Pancreas (tissue), 10 donors: ENCODE results near the gene CKS1B. TPM values are rescaled to one million over a fixed set of nuclear protein-coding genes. Genes with fewer than 3 reads are reported as not detected.

Experiments used
- ATAC-seq, 4 donors: fragments of 200-7000 bp; cut with Tn5 transposase; one replicate each; pipeline versions ENCODE4 v1.8.0 to v1.9.1; 2020; ENCODE audit warnings: mild to moderate bottlenecking in 4 of 4, moderate library complexity in 4 of 4
- DNase-seq, 6 donors: peaks; one replicate each; pipeline ENCODE4 v3.0.0-alpha.2; 2020
- FAIRE-seq: peaks from 2 replicates; lab custom pipeline; 2012; peaks lifted over from hg19 to GRCh38; lab: Jason Lieb, UNC
- H3K27ac ChIP-seq, 4 donors: fragments of 200-600 bp; sonication (generic); 1 replicate in 3 of 4; 2 replicates in 1 of 4; pipeline versions ENCODE4 v1.5.0 to v1.8.0; 2020
- H3K27me3 ChIP-seq, 4 donors: fragments of 200-600 bp; one replicate each; pipeline ENCODE4 v1.8.0; 2021
- H3K36me3 ChIP-seq, 3 donors: fragments of 200-600 bp; sonication (generic) in 1 of 3; one replicate each; pipeline versions ENCODE4 v1.5.0 to v1.8.0; 2020 to 2021
- H3K4me1 ChIP-seq, 3 donors: fragments of 200-600 bp; one replicate each; pipeline ENCODE4 v1.8.0; 2021
- H3K4me3 ChIP-seq, 4 donors: fragments of 200-600 bp; sonication (generic) in 2 of 4; one replicate each; pipeline versions ENCODE4 v1.5.0 to v1.8.0; 2020 to 2021
- H3K9me3 ChIP-seq, 4 donors: fragments of 200-600 bp; one replicate each; pipeline ENCODE4 v1.8.0; 2021
- CTCF ChIP-seq, 4 donors: fragments of 200-600 bp; sonication (generic) in 3 of 4; IDR thresholded peaks; one replicate each; pipeline versions ENCODE4 v1.5.0 to v1.8.0; 2021; ENCODE audit warnings: antibody characterized with exemption in 4 of 4
- WGBS, 2 donors: extraction: QIAGEN DNeasy Blood & Tissue Kit; methylation state at CpG; one replicate each; pipeline ENCODE4 v1.1.7; 2013; 5-methylcytosine and 5-hydroxymethylcytosine counted together
- intact Hi-C, 3 donors: fragments of 100-400 bp; cut with DNase I; formaldehyde crosslinking; loops; one replicate each; pipeline versions ENCODE4 v1.11.1 to v1.14.2; 2022
- polyA plus RNA-seq, 2 donors: library from polyadenylated mRNA; stranded (reverse); fragments of 200-250 nt; gene quantifications; one replicate each; pipeline ENCODE4 v1.2.3, GENCODE V29; 2013
- total RNA-seq, 6 donors: library from RNA; stranded (reverse); fragmentation: NEBNext Ultra II Directional in 4 of 6; extraction: Animal tissue kit (Norgen Biotek cat#: 25700) in 4 of 6; gene quantifications; one replicate each; pipeline versions ENCODE4 v1.2.1 to v1.2.4, GENCODE V29; 2021 to 2023
- donor health status: healthy with polysubstance abuse.
- donor health status: DM: no; HTN: no; CAD: no; lungs with moderate emphysema.
- donor health status: DM: no; HTN: no; CAD: no.
- donor health status: control.
- donor health status: control.
- donor health status: Bipolar disorder and iron deficiency.
- donor health status: DM: yes; HTN: yes; CAD: no.
- donor health status: DM: no; HTN: no; CAD: no.
- donor health status: DM: no; HTN: no; CAD: no.
- donor health status: DM: yes; HTN: yes; CAD: no.

Gene CKS1B
- total and polyA plus RNA-seq, 8 donors, result 6.7 to 19.5 (median 10.2) TPM

GRCh38 chr1:154963643-154964042 lies 10.8 kb upstream of the CKS1B start:
- FAIRE-seq (no peak), ATAC-seq (no peak), DNase-seq (no peak)
- intact Hi-C loops, result loop anchor here in 2 of 3 donors (10.0 kb wide), 1 partner anchor 51 kb away; no protein-coding TSS in a partner anchor
- H3K27ac ChIP-seq, result no peak overlapping the region
- peaks cover 0 to 13% (median 5%) of the 10 kb centered on the region in 3 donors for H3K4me1 ChIP-seq
- no peak for TF ChIP-seq CTCF (IDR thresholded peaks at IDR 0.05)
- no peaks in the 10 kb centered on the region for H3K9me3 ChIP-seq
- H3K27me3 ChIP-seq, result no peaks in the 10 kb centered on the region
- no peak overlapping the region for H3K4me3 ChIP-seq
- peaks cover 0 to 44% (median 30%) of the 10 kb centered on the region in 3 donors for H3K36me3 ChIP-seq
- WGBS, 2 donors, result 70 to 72% methylated on average over 8 of the region's 8 CpGs

GRCh38 chr1:154964359-154964758 lies 10.1 kb upstream of the CKS1B start:
- H3K27me3 ChIP-seq, result no peaks in the 10 kb centered on the region
- H3K36me3 ChIP-seq, result peaks cover 0 to 44% (median 27%) of the 10 kb centered on the region in 3 donors
- intact Hi-C loops, result loop anchor here in 2 of 3 donors (10.0 kb wide), 1 partner anchor 50 kb away; no protein-coding TSS in a partner anchor
- H3K9me3 ChIP-seq, result no peaks in the 10 kb centered on the region
- peaks cover 0 to 13% (median 5%) of the 10 kb centered on the region in 3 donors for H3K4me1 ChIP-seq
- no peak overlapping the region for H3K4me3 ChIP-seq
- no peak overlapping the region for H3K27ac ChIP-seq
- 71 to 76% methylated on average over 6 of the region's 6 CpGs for WGBS, 2 donors
- FAIRE-seq, result no peak
- DNase-seq, result no peak
- TF ChIP-seq CTCF (IDR thresholded peaks at IDR 0.05), result no peak
- ATAC-seq, result no peak

GRCh38 chr1:154966111-154966510 lies 8.4 kb upstream of the CKS1B start:
- no peak for ATAC-seq
- no peaks in the 10 kb centered on the region for H3K27me3 ChIP-seq
- no peak for DNase-seq
- peaks cover 0 to 44% (median 27%) of the 10 kb centered on the region in 3 donors for H3K36me3 ChIP-seq
- no peaks in the 10 kb centered on the region for H3K9me3 ChIP-seq
- FAIRE-seq, result no peak
- H3K4me3 ChIP-seq, result no peak overlapping the region
- intact Hi-C loops, result loop anchor here in 2 of 3 donors (10.0 kb wide), 1 partner anchor 49 kb away; no protein-coding TSS in a partner anchor
- H3K27ac ChIP-seq, result no peak overlapping the region
- H3K4me1 ChIP-seq, result peaks cover 2 to 10% (median 2%) of the 10 kb centered on the region in 3 donors
- TF ChIP-seq CTCF (IDR thresholded peaks at IDR 0.05), result no peak
- 86 to 89% methylated on average over 7 of the region's 7 CpGs for whole genome bisulfite sequencing, 2 donors

- Histone ChIP-seq H3K27ac (no peak overlapping the region), H3K36me3 (peaks cover 0 to 44% (median 27%) of the 10 kb centered on the region in 3 donors), H3K9me3 (no peaks in the 10 kb centered on the region), H3K4me1 (peaks cover 12 to 23% (median 15%) of the 10 kb centered on the region in 3 donors), H3K27me3 (no peaks in the 10 kb centered on the region), H3K4me3 (no peak overlapping the region)
- no peak for DNase-seq
- intact Hi-C loops, result loop anchor here in 2 of 3 donors (10.0 kb wide), 1 partner anchor 47 kb away; no protein-coding TSS in a partner anchor
- WGBS, 2 donors, result 79 to 89% methylated on average over 5 of the region's 5 CpGs
- TF ChIP-seq CTCF (IDR thresholded peaks at IDR 0.05), result no peak
- ATAC-seq, result no peak
- no peak for FAIRE-seq
Observed at GRCh38 chr1:154967331-154967950, 7.0 kb upstream of the CKS1B start.

- ATAC-seq (no peak), DNase-seq (no peak), FAIRE-seq (no peak)
- TF ChIP-seq CTCF (IDR thresholded peaks at IDR 0.05), result no peak
- intact Hi-C loops, result loop anchor here in 2 of 3 donors (10.0 kb wide), 1 partner anchor 46 kb away; no protein-coding TSS in a partner anchor
- H3K9me3 ChIP-seq, result no peaks in the 10 kb centered on the region
- H3K27me3 ChIP-seq, result no peaks in the 10 kb centered on the region
- no peak overlapping the region for H3K27ac ChIP-seq
- peaks cover 0 to 38% (median 21%) of the 10 kb centered on the region in 3 donors for H3K36me3 ChIP-seq
- WGBS, 2 donors, result 82 to 89% methylated on average over 3 of the region's 3 CpGs
- peaks cover 12 to 22% (median 20%) of the 10 kb centered on the region in 3 donors for H3K4me1 ChIP-seq
- H3K4me3 ChIP-seq, result no peak overlapping the region
Observed at GRCh38 chr1:154968731-154969130, 5.8 kb upstream of the CKS1B start.
